Raji (cell line): ENCODE results near the gene AKAIN1.

ENCODE experiments used
- POLR2A ChIP-seq: IDR thresholded peaks from 2 replicates; pipeline ENCODE4 v1.6.1; 2011; ENCODE audit warnings: low read depth, low read length, control low read depth; ENCODE audit not compliant: insufficient read depth

Gene AKAIN1

DNA sequence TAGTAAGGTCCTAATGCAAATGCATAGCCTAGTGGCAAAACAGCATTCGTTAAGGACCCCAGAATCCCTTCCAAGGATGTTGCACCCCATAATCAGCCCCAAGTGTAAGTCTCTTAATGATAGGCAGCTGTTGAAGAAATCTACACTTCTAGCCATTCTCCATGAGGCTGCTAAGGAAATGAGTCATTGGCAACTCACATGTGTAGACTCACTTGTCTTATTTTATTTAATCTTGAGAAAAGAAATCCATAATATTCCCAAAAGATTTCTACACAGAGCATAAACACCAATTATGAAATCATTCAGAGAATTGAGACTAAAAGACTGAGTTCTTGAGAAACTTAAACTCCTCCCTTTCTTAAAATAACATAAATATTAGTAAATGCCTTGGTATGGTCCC, 52.4 kb downstream of the AKAIN1 start:
- TF ChIP-seq POLR2A, result no peak

DNA sequence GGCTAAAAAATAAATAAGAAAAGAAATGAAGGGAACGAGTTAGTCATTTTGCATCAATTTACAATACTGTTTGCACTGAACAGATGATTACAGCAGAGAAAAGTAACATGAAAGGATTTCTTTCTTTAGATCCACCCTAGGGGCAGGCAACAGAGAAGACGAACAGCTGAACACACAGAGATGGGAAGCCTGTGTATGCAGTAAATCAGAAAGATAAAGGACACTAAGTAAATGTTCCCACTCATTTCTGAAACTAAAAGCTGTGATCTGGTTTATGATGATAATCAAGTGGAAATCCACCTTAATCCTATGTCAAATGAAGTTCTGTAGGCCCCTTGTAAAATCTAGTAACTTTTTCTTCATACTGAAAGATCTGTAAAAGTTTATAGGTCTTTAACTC, 54.2 kb downstream of the AKAIN1 start:
- TF ChIP-seq POLR2A, result no peak

DNA sequence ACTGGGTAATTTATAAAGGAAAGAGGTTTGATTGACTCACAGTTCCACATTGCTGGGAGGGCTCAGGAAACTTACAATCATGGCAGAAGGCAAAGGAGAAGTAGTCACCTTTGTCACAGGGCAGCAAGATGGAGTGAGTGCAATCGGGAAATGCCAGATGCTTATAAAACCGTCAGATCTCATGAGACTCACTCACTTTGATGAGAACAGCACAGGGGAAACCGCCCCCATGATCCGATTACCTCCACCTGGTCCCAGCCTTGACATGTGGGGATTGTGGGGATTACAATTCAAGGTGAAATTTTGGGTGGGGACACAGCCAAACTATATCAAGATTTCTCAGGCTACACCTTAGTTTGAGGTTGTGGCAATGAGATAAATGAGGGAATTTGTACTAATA, 54.9 kb downstream of the AKAIN1 start:
- no peak for TF ChIP-seq POLR2A

DNA sequence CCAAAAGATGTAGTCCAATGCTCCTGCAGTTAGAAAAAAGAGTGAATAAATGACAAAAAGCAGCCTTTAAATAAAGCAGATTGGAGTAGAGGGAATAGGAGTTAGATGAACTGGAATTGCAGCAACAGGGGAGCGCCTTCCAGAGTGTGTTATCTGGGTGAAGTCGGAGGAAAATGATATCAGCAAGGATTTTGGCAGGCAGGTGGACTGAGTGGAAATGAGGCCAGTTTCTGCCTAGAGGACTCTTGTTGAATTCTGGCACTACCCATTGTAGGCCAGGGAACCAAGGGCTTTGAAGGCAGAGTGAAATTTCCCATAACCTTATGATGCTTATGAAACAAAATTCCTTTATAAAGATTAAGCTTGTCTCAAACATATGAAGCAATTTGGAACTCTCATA, 59.8 kb downstream of the AKAIN1 start:
- TF ChIP-seq POLR2A, result no peak

GRCh38 chr18:5132987-5133386, 64.1 kb downstream of the AKAIN1 start:
- no peak for TF ChIP-seq POLR2A

- no peak for TF ChIP-seq POLR2A
Measured at GRCh38 chr18:5122272-5122671, 74.8 kb downstream of the AKAIN1 start.

GRCh38 chr18:5110266-5110665, 86.8 kb downstream of the AKAIN1 start:
- no peak for TF ChIP-seq POLR2A

- no peak for TF ChIP-seq POLR2A
Measured at GRCh38 chr18:5107988-5108387, 89.1 kb downstream of the AKAIN1 start.

- no peak for TF ChIP-seq POLR2A
Measured at GRCh38 chr18:5106730-5107129, 90.3 kb downstream of the AKAIN1 start.

- TF ChIP-seq POLR2A, result no peak
Measured at GRCh38 chr18:5104246-5104645, 92.8 kb downstream of the AKAIN1 start.

GRCh38 chr18:5103693-5104092, 93.4 kb downstream of the AKAIN1 start:
- no peak for TF ChIP-seq POLR2A

DNA sequence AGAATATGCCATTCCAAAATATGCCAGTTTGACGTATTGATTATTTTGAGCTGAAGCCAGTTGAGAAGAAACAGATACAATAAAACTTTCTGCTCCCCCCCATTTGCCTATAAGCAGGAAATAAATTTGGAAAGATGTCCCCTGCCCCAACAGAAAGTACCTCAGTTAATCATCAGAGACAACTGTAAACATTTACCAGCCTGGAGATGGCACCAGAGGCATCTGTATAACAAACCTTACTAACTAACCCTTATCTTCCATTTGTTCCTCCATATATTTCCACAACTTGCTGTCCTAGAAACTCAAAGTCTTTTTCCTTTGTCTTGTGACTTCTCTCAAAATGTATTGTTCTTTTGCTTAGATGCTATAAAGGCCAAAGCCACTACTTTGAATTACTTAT, 93.8 kb downstream of the AKAIN1 start:
- TF ChIP-seq POLR2A, result no peak

- TF ChIP-seq POLR2A, result no peak
Measured at GRCh38 chr18:5097116-5097703, 99.8 kb downstream of the AKAIN1 start.

DNA sequence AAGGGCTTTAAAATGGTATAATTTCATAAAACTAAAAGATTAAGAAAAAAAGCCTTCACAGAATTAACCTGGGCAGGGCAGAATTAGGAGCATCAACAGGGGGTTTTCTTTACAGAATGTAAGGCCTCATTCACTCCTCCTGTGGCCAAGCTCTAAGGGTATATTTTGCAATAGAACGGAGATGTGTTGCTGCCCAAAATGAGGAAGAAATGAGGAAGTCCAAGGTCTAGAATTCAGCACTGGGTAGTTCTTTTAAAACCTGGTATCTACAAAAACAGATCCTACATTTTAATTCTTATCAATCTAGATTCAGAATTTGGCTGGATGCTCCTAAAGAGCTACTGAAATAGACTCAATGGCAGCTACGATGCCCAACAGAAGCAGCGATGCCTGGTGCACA, 101.8 kb downstream of the AKAIN1 start:
- TF ChIP-seq POLR2A, result no peak

- TF ChIP-seq POLR2A, result no peak
Measured at GRCh38 chr18:5093902-5094301, 103.2 kb downstream of the AKAIN1 start.
